Suppressor macrophage (primary cell): ENCODE results near the gene FUNDC2.

Experiments
- DNase-seq, 4 experiments: peaks; one replicate each; pipeline ENCODE4 v3.0.0-alpha.2; 2020 to 2022

FUNDC2 gene

GRCh38 chrX:155023907-155024833 lies 2.5 kb upstream of the FUNDC2 start:
- no peak for DNase-seq

- DNase-seq, result no peak
These were observed 271 bp upstream of the FUNDC2 start for GRCh38 chrX:155026420-155026726.

GRCh38 chrX:155027509-155028066 lies 944 bp downstream of the FUNDC2 start:
- DNase-seq, result peak; percentile 48 to 85 (median 70)

DNA sequence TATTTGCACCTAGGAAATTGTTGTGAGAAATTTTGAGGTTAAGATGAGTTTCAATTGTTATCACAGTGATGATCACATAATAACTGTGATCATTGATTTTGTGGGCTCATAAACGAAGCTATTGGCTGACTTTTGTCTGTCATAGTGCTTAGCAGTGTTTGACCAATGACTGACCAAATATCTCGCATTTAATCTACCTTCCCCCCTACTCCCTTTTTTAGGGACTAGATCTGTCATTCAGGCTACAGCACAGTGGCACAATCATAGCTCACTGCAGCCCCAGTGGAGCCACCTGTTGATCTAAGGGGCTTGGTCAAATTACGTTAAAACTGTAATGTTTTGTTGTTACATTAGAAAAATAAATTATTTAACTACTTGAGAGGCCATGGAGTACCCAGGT lies 1.5 kb downstream of the FUNDC2 start:
- DNase-seq, result no peak

DNA sequence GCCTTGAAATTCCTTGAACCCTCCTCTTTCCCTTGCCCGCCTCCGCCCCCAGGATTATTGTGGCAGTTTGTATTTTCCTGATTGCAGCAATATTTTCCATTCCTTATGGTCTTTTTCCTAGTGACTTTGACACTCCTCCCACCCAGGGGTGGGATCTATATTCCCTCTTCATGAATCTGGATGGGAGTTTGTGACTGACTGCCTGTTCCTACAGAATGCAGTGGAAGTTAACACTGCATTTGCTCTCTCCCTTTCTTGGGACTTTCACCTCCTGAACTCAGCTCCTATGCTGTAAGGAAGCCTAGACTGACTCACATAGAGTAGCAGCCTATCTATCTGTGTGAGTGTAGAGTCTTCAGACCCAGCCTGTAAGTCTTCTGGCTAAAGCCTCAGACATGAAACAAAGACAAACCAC lies 2.2 kb downstream of the FUNDC2 start:
- peak in 1 of 4 experiments; percentile 11 for DNase-seq

GRCh38 chrX:155031657-155032056 lies 5.0 kb downstream of the FUNDC2 start:
- no peak for DNase-seq

GRCh38 chrX:155035688-155036087 lies 9.0 kb downstream of the FUNDC2 start:
- DNase-seq, result no peak

- DNase-seq, result no peak
These were observed 19.6 kb downstream of the FUNDC2 start for GRCh38 chrX:155046129-155046810.

DNA sequence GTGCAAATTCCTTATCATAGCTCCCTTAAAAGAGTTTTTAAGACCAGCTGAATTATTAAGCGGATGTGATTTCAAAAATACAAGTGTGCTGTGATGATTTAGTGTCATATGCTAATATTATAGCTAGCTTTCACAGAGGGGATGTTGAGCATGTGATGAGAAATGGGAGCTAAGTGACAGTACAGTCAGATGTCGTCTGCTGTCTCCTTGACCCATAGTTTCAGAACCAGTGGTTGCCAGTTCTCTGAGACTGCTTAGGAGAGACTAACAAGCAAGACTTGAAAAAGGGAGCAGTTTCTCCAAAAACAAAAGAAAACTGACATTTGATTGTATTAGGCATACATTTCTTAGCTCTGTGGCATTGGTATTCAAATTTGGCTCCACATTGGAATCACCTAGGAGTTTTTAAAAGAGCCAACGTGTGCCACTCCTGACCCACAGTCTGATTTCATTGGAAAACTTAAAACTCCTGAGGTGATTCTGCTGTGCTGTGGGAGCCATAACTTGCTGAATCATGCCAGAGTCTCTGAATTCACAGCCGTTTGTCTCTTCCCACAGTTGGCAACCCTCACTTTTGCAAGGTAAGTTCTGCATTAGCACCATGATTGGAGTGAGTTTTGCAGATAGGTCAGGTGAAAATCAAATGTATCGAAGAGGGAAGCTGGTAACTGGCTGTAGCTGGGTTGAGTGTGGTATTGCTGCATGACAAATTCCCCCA lies 20.3 kb downstream of the FUNDC2 start:
- DNase-seq, result peak in 3 of 4 experiments; percentile 10 to 30 (median 12)

DNA sequence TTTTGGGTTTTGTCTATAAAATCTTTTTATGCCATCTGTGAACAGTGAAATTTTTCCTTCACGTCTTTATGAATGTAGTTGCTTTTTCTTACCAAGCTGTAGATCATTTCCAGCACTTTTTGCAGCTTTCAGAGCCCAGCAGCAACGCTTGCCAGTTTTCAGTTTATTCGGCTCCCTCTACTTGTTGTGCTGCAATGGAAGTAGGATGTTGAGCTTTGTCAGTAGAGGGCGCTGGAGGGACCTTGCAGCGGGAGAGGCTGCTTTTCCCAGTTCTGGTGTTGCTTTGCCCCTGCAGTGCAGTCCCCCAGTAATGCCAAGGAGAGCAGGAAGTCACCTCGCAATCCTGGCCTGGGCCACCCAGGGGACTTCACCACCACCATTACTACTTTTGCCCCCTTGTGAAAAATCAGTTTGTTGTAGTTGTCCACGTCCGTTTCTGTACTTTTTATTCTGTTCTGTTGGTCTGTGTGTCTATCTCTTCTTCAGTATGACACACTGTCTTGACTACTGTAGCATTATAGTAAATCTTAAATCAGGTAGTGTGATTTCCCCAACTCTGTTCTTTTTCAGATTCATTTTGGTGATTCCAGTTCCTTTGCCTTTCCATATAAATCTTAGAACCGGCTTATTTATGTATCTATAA lies 22.5 kb downstream of the FUNDC2 start:
- peak; percentile 38 to 73 (median 62) for DNase-seq

DNA sequence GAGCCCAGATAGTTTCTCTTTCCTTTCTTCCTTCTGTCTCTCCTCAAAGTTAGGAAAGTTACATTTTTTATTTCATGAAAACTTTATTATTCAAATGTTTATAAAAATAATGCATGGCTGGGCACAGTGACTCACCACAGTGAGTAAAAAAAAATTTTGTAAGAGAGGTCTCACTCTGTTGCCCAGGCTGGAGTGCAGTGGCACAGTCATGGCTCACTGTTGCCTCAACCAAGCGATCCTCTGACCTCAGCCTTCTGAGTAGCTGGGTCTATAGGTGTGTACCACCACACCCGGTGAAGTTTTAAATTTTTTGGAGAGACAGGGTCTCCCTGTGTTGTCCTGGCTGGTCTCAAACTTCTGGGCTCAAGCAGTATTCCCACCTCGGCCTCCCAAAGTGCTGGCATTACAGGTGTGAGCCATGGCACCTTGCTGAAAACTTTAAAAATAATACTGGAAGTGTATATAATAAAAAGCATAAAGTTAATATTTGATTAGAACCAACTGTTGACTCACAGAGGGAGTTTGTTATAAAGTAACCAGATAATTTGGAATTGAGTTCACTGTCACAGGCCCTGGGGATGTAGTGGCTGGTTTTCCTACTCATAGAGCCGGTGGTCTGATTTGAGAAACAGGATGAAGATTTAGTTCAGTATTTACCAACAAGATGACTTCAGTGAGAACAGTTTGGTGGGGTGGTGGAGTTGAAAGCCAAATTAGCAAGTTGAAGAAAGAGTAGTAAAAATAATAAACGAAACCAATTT lies 26.3 kb downstream of the FUNDC2 start:
- DNase-seq, result no peak

- no peak for DNase-seq
These were observed 27.0 kb downstream of the FUNDC2 start for GRCh38 chrX:155053656-155054055.

DNA sequence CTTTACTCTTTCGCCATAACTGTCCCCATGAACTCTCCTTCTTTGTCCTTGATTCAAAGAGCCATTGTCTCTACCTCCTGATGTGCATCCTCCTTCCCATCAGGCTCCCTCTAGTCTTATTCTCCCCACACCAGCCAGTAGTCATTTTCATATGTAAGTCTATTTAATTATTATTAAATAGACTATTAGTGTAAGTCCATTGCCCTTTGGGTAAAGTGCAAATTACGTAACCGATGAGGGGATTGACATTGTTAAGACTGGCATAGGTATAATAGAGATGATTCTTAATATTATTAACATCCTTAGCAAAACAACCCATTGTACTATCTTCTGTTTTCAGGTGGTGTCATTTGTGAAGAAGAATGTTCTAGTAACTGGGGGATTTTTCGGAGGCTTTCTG lies 27.6 kb downstream of the FUNDC2 start:
- DNase-seq, result no peak

DNA sequence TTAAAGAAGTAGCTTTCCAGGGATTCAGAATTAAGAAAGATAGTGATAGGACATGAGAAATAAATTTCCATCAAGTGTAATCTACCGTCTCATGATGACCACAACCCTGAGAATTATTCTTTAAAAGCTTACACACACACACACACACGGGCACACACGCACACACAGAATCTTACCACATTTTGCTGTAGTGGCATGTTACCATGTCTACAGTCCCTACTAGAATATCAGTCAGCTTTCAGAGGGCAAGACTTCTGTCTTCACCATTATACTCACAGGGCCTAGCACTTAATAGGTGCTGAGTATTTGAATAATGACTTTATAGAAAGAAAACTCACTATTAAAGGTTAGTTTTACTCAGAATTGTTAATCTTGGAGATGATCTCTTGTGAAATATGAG lies 28.9 kb downstream of the FUNDC2 start:
- DNase-seq, result no peak

- DNase-seq, result no peak
These were observed 29.8 kb downstream of the FUNDC2 start for GRCh38 chrX:155056471-155056870.

- DNase-seq, result peak; percentile 64 to 73 (median 70)
These were observed 30.5 kb downstream of the FUNDC2 start for GRCh38 chrX:155056877-155057792.

- DNase-seq, result no peak
These were observed 35.1 kb downstream of the FUNDC2 start for GRCh38 chrX:155061760-155062159.

- DNase-seq, result peak in 2 of 4 experiments; percentile 19 to 28
These were observed 38.5 kb downstream of the FUNDC2 start for GRCh38 chrX:155065035-155065734.

DNA sequence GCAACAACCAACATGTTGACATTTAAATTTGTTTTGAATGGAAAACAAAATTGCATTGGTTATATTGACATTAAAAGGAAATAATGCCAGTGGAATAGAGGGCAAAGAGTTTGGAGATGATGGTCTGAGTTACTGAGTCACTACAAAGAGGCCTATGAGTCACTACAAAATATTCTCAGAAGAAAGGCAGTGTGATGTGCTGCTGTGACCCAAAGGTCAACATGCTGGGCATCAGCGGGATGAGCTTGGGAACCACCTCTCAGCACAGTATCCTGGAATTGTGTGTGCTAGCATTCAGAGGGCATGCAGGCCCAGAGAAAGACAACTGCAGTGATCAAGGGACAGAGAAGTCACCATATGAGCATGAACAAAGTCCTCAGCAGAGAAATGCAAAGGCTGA lies 41.5 kb downstream of the FUNDC2 start:
- DNase-seq, result peak; percentile 31 to 74 (median 44)

DNA sequence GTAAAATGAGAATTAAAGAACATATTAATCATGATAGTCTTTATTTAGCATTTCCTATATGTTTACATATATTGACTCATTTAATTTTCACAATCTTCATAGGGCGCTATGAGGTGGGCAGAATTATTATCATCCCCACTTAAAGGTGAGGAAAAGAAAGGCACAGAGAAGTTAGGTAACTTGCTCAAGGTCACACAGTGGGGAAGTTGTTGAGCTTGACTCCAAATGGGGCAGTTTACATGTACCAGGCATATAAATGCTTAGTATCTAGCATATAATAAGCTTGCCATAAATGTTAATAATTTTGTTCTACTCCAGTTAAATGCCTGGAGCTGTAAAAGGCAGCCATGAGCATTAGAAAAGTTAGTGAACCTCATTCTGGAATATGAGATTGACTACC lies 42.8 kb downstream of the FUNDC2 start:
- no peak for DNase-seq
